ENCODE measurements around the gene GLG1. TPM values are rescaled to one million over a fixed set of nuclear protein-coding genes. Genes with fewer than 3 reads are reported as not detected.

The GLG1 gene
- total RNA-seq, 4 donors from 2014 or later = 53.0 to 272 (median 127) TPM

DNA sequence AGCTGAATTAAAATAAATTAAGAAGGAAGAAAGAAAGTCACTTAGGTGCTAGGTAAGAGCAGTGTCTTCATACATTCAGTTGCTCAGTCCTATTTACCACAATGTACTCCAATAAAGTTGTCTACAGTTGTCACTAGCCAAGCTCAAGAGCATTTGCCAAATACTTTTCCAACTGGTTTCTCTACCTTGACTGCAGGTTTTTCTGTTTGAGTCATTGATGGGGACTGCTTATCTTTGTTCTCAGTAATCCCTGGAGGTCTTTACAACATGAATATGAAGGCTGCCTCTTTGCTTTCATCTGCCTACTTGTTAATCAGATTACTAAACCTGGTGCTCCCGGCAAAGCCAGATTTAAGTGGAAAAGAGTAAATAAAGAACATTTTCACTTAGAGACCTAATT is 121.0 kb downstream of the GLG1 start:
- intact Hi-C loops (cut with DNase I; ENCODE audit: low total_unique reads) = no loop called here
- no peak for TF ChIP-seq POLR2A (IDR thresholded peaks at IDR 0.05)
- TF ChIP-seq, protein P1, sequence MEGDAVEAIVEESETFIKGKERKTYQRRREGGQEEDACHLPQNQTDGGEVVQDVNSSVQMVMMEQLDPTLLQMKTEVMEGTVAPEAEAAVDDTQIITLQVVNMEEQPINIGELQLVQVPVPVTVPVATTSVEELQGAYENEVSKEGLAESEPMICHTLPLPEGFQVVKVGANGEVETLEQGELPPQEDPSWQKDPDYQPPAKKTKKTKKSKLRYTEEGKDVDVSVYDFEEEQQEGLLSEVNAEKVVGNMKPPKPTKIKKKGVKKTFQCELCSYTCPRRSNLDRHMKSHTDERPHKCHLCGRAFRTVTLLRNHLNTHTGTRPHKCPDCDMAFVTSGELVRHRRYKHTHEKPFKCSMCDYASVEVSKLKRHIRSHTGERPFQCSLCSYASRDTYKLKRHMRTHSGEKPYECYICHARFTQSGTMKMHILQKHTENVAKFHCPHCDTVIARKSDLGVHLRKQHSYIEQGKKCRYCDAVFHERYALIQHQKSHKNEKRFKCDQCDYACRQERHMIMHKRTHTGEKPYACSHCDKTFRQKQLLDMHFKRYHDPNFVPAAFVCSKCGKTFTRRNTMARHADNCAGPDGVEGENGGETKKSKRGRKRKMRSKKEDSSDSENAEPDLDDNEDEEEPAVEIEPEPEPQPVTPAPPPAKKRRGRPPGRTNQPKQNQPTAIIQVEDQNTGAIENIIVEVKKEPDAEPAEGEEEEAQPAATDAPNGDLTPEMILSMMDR (IDR thresholded peaks at IDR 0.05) = no peak
- no peaks in the 10 kb centered on the region for H3K36me3 ChIP-seq
- H3K4me1 ChIP-seq = no peaks in the 10 kb centered on the region
- H3K4me3 ChIP-seq = no peak overlapping the region
- H3K27ac ChIP-seq = no peak overlapping the region
- no peak for DNase-seq
- H3K9me3 ChIP-seq = no peaks in the 10 kb centered on the region
- no peaks in the 10 kb centered on the region for H3K27me3 ChIP-seq

DNA sequence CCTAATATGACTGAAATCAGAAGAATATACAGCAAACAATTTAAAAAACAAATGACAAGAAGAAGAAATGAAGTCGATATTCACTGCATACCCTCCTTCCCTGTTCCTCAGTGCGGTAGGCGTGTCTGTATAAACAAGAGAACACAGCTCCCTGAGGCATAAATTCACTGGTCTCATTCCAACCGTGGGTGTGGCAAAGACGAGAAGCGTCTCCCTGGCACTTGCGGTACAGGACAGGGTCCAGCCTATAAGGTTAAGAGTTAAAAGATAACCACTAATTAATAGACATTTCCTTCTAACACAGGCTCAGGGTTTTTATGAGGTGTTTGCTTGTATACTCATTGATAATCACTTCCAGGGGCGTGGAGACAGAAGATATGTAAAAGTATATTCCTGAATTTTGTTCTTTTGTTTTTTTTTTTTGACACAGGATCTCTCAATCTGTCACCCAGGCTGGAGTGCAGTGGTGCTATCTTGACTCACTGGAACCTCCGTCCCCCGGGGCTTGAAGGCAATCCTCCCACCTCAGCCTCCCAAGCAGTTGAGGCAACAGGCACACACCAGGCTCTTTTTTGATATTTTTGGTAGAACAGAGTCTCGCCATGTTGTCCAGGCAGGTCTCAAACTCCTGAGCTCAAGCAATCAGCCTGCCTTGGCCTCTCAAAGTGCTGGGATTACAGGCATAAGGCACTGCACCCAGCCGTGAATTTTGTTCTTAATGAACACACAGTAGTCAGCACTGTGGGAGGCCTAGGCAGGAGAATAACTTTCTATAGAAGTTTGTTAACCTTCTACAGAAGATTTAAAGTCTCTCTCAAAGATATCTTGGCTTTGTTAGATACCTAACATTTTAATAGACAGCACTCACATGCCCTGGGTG is 126.5 kb downstream of the GLG1 start:
- TF ChIP-seq POLR2A (IDR thresholded peaks at IDR 0.05) = no peak
- TF ChIP-seq, protein P1 (IDR thresholded peaks at IDR 0.05) = no peak
- peak in 1 of 2 donors; percentile 23 for DNase-seq
- Histone ChIP-seq H3K27ac (peak overlapping the region in 1 of 2 donors; percentile 14), H3K36me3 (no peaks in the 10 kb centered on the region), H3K27me3 (no peaks in the 10 kb centered on the region), H3K4me3 (no peak overlapping the region), H3K9me3 (no peaks in the 10 kb centered on the region), H3K4me1 (no peaks in the 10 kb centered on the region)
- intact Hi-C loops (cut with DNase I; ENCODE audit: low total_unique reads) = no loop called here

DNA sequence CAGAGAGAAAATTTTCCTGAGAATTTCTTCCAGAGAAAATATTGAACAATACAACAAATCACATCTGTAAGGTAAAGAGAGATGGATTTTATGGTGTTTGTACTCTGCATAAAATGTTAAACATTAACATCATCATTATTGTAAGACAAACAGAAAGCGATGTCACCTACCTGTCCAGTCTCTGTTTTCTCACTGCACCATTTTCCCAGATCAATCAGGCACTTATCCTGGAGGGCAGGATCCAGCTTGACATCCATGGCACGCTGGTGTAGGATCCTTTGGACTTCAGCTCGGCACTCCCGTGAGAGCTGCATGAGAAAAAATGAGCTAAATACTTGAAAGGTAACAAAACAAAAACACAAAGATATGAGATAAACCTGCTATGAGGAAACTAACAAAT is 129.7 kb downstream of the GLG1 start:
- no peak overlapping the region for H3K4me3 ChIP-seq
- DNase-seq = no peak
- intact Hi-C loops (cut with DNase I; ENCODE audit: low total_unique reads) = no loop called here

DNA sequence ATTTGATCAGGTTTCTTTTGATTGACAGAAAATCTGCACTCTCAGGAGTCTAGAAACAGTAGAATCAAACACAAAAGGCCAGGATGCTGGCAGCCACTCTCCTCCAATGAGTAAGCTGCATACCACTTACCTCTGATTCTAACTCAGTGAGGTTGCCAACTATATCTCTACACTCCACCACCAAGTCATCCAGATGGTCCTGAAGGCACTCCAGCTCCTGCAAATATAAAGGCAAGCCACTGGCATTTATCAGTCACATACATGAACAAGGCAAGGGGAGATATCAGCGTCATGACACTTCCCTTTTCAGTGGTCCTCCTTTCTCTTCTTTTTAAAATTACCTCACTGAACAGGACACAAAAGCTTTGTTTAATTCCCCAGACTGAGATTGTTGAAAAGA is 132.5 kb downstream of the GLG1 start:
- Histone ChIP-seq H3K27me3 (no peaks in the 10 kb centered on the region), H3K4me1 (no peaks in the 10 kb centered on the region), H3K27ac (no peak overlapping the region), H3K36me3 (no peaks in the 10 kb centered on the region), H3K4me3 (no peak overlapping the region), H3K9me3 (no peaks in the 10 kb centered on the region)
- TF ChIP-seq, protein P1 (IDR thresholded peaks at IDR 0.05) = no peak
- no peak for TF ChIP-seq POLR2A (IDR thresholded peaks at IDR 0.05)
- DNase-seq = no peak
- intact Hi-C loops (cut with DNase I; ENCODE audit: low total_unique reads) = no loop called here

More for the DNA sequence above, 129.7 kb downstream of the GLG1 start:
- no peaks in the 10 kb centered on the region for H3K27me3 ChIP-seq
- H3K27ac ChIP-seq = no peak overlapping the region
- no peaks in the 10 kb centered on the region for H3K9me3 ChIP-seq
- no peaks in the 10 kb centered on the region for H3K4me1 ChIP-seq
- no peaks in the 10 kb centered on the region for H3K36me3 ChIP-seq
- TF ChIP-seq, protein P1 (IDR thresholded peaks at IDR 0.05) = no peak
- TF ChIP-seq POLR2A (IDR thresholded peaks at IDR 0.05) = no peak

DNA sequence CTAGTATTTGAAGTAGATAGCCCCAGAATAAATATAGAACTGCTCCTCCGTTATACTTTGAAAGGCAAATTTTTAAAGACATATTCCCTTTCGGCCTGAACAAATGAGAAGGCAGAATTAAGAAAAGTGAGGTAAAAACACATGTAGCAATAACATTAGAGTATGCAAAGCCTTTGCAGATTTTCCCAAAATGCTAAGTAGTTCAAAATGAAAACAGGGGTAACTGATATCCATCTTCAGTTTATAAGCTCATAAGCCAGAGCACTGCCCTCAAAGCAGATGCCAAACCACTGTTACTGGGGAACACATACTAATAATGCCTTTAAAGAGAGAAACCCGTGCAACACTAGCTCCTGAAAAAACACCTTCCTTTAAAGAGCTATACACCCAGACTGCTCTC is 134.4 kb downstream of the GLG1 start:
- Histone ChIP-seq H3K4me3 (no peak overlapping the region), H3K4me1 (no peaks in the 10 kb centered on the region), H3K9me3 (no peaks in the 10 kb centered on the region), H3K27ac (no peak overlapping the region), H3K36me3 (no peaks in the 10 kb centered on the region), H3K27me3 (no peaks in the 10 kb centered on the region)
- DNase-seq = no peak
- intact Hi-C loops (cut with DNase I; ENCODE audit: low total_unique reads) = no loop called here
- TF ChIP-seq POLR2A (IDR thresholded peaks at IDR 0.05) = no peak
- TF ChIP-seq, protein P1 (IDR thresholded peaks at IDR 0.05) = no peak
